HG03159 (cell line): ENCODE measurements around the gene SAFB2.
"Not testable (repeated sequence)": the region's sequence is repeated elsewhere in the genome, so short reads cannot be mapped to it uniquely, and the experiment has no call there.

Experiments used
- ATAC-seq: cut with Tn5 transposase; IDR thresholded peaks from one replicate; pipeline ENCODE4 v1.9.1; 2021; ENCODE audit warnings: mild to moderate bottlenecking, moderate library complexity; ENCODE audit not compliant: unreplicated experiment

Gene SAFB2

DNA sequence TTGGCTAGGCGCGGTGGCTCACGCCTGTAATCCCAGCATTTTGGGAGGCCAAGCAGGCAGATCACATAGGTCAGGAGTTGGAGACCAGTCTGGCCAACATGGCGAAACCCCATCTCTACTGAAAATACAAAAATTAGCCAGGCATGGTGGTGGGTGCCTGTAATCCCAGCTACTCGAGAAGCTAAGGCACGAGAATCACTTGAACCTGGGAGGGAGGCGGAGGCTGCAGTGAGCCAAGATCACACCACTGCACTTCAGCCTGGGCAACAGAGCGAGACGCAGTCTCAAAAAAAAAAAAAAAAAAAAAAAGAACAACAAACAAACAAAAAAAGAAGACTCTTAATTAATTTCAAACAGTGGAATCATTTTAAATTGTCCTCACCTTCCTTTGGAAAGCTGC lies 13.8 kb downstream of the SAFB2 start:
- ATAC-seq, result not testable (repeated sequence)

DNA sequence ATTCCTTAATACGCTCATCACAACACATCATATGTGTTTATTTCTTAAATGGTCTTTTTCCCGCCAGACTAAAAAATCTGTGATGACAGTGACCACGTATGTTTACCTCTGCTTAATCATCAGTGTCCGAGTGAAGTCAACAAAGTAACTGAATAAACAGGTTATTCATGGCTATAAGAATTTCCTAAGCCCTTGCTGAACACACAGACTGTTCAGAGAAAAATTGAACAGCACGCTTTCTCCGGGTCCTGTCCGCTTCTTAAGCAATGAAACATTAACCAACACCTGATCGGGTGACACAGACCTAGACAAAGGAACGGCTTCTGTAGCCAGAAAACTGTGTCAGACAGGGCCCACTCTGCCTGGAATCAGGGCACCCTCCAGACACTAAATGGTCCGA lies 14.3 kb downstream of the SAFB2 start:
- no peak for ATAC-seq

DNA sequence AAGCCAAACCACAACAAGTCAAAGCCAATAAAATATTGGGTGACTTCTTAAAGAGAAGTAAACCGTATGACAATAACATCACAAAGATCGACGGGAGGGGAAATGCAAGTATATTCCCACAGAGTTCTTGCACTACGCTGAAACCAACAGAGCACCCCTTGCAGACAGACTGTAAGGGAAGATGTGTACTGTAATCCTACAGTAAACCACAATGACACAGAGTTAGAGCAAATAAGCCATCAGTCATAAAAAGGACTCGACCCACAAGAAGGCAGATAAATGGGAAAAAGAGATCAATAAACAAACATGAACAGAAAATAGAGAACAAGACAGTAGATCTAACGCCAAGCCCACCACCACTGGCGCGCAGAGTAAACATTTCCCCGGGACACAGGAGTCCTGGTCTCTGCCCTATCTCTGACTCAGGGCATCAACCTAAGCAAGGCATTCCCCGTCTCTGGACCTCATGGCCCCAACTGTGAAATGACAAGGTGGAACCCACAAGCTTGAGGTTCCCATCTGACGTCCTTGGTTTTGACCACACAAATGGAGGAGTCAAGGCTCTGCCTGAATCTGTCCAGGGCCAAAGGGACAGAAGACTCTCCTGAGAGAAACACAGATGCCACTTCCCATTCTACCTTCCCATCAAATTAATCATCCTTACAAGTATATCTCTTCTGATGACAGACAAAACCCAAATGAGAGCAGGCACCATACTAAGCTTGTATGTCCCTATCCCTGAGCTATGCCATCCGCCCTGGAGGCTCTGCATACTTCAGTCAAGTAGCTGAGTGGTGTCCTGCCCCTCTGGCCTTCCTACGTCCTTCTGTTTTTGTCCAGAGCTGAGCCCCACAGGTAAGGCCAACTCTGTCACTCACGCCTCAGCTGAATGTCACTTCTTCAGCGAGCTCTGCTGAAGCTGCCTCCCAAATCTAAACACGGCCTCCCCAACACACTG lies 15.0 kb downstream of the SAFB2 start:
- ATAC-seq, result no peak

DNA sequence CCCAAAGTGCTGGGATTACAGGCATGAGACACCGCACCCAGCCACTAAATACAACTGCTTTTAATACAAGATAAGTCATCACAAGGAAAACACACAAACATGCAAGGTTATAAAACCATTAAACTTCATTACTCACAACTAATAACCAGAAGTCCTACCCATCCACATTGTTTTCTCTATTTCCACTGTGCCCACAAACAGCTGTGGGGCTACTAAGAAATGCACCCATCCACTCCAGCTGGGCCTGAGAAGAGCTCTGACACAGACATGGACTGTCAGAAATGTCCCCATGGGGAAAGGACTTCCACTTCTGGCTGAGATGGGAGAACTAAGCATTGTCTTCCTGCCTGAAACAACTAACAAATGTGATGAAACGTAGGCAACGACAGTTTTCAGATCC lies 17.2 kb downstream of the SAFB2 start:
- ATAC-seq, result no peak

DNA sequence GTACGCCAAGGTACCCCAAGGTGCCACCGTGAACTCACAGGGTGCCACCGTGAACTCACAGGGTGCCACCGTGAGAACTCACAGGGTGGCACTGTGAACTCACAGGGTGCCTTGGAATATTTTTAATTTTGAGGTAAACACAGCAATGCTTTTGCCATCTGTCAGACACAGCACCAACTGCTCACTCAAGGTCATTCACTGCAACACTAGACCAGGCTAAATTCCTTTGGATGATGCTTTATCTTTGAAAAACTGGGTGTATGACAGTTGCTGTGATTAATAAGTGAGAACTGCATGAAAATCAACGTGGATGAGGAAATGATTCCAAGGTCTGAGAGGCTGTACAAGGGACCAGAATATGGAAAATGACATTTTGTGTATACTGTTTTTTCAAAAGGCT lies 18.9 kb downstream of the SAFB2 start:
- no peak for ATAC-seq

DNA sequence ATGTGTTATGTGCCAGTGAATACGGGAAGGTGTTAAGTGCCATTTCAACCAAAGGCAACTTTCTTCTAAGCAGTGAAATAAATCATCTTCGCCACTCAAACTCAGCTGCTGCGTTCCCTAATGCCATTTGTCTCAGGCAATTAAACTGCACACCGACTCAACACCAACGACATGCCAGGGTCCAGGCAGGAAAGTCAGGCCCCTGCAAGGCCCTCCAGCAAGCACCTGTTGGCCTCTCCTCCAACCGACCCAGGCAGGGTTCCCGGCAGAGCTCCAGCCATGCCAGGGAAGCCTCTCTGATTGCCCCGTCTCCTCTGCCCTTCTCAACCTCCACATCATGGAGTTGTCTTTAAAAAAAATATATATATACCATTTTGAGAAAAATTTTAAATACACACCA lies 21.8 kb downstream of the SAFB2 start:
- ATAC-seq, result no peak

DNA sequence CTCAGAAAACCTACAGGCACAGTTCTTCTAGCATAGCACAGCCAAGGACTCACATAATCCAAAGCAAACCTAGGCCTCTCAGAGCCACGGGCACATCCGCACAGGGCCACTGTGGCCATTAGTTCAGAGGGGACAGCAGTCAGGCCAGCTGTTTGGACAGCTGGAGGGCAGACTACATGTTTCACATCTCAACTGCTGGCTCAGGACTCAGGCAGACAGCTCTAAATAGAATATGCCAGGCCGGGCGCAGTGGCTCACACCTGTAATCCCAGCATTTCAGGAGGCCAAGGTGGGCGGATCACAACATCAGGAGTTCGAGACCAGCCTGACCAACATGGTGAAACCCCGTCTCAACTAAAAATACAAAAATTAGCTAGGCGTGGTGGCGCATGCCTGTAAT lies 26.8 kb downstream of the SAFB2 start:
- ATAC-seq, result no peak

DNA sequence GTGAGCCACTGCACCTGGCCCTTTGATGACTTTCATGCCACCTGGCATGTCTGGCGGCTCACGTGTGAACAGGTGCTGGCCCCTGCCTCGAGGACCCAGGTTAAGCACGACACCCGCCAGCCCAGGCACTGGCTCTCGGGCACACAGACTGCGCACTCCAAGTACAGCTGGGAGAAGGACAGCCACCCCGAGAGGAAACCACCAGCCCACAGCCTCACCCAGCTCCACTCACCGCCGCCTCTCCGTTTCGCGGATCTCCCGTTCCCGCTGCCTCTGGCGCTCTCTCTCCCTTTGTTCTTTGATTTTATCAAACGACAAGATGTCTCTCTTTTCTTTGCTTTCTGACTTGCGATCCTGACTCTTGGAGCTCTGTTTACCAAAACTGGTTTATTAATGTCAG lies 27.4 kb downstream of the SAFB2 start:
- ATAC-seq, result no peak

DNA sequence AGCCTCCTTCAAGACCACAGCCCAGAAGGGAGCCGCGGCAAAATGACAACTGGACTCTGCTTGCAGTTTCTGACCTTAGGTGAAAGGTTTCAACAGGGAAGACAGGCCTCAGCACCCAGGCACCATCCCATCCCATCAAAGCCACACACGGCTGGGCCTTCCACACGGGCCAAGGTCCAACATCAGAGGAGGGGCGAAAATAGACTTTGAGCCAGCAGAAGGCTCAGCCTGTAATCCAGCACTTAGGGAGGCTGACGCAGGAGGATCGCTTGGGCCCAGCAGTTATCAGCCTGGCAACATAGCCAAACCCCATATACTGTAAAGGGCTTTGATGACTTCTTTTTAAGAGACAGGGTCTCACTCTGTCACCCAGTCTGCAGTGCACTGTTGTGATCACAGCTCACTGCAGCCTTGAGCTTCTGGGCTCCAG lies 28.0 kb downstream of the SAFB2 start:
- ATAC-seq, result no peak

DNA sequence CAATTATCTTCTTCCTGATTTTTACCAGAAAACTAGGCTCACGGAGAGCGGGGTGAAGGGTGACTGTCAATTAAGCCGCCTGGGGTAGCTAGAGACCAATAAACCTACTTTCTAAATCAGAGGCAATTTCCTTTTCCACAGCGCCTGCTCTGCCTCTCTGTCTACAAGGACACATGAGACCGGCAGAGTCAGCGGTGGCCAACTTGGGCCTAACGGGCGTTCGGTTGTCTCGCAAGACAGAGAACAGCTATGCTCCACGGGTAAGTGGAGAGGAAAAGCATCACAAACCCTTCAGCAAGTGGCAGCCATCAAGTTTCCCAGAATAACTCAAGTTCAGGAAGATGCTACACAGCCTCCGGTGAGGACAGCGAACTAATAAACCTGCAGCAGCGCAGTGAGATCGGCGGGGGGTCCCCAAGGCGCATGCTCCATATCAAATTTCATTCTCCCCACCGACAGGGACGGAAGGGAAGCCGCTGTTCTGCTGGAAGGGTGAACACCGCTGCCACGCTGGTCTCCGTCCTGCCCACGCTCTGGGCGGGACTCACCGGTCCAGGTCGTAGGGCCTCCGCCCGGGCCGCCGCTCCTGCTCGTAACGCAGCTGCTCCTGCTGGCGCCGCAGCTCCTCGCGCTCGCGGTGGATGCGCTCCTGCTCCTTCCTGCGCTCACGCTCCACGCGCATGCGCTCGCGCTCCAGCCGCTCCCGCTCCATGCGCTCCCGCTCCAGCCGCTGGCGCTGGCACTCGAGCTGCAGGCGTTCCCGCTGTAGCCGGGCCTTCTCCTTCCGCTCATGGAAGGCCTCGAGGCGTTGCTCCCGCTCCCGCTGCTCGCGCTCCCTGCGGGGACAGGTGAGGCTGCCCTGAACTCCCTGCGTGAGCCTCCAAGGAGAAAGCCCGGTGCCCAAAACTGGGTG lies 29.0 kb downstream of the SAFB2 start:
- no peak for ATAC-seq

DNA sequence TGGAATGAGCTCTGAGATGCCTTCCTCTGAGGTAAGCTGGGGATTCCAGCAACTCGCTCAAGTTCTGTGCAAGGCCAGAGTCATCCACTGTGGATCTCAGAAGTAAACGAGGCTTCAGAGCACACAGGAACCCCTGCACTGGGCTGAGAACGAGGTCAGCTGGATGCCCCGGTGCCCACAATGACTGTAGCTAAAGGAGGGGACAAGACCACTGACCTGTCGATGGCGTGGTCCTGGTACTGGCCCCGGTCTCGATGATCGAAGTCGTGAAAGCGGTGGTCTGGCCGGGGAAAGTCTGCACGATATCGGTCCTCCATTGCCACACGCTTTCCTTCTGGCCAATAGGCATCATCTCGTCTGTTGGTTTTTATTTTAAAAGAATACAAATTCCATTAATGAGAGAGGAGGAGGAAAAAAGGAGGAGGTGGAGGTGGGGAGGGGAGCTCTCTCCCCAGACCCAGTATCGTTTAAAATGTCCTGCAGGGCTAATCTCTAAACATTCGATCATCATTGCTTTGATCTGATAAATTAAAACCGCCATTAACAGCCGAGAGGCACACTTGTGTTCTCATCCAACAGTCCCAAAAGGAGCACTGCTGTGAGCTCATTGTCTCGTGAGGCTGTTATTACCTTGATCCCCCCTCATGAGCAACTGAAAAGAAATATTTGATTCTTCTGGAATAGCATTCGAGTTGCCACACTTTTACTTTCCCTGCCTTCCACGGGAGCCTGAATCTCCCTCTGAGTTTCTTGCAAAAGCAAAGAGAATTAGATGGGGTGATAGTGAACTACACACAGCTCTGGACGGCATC lies 29.8 kb downstream of the SAFB2 start:
- no peak for ATAC-seq

DNA sequence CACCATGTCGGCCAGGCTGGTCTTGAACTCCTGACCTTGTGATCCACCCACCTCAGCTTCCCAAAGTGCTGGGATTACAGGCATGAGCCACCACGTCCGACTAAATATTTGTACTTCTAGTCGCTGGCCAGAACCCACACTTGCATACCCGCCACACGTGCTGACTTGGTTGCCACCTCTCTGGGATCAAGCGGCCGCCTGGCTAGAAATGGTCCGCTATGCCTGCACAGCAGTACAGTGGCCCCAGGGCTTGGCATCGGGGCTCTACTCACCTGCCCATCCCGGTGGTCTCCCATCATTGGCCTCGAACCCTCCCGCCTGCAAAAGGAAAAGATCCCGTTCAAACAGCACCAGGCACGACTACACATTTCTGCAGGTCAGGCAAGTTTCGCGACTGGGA lies 31.1 kb downstream of the SAFB2 start:
- no peak for ATAC-seq

DNA sequence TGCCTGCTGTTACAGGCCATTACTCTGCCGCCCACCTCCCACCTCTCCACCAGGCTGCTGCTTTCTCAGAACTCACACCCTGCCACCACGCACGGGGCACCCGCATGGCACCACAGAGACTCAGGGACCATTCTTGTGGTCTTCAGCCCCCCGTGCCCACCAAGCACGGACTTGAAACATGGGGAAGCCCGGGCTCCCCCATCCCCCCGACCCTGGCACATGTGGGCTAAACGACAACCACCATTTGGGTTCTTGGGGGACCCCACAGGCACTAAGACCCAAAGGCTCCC lies 31.8 kb downstream of the SAFB2 start:
- ATAC-seq, result no peak

DNA sequence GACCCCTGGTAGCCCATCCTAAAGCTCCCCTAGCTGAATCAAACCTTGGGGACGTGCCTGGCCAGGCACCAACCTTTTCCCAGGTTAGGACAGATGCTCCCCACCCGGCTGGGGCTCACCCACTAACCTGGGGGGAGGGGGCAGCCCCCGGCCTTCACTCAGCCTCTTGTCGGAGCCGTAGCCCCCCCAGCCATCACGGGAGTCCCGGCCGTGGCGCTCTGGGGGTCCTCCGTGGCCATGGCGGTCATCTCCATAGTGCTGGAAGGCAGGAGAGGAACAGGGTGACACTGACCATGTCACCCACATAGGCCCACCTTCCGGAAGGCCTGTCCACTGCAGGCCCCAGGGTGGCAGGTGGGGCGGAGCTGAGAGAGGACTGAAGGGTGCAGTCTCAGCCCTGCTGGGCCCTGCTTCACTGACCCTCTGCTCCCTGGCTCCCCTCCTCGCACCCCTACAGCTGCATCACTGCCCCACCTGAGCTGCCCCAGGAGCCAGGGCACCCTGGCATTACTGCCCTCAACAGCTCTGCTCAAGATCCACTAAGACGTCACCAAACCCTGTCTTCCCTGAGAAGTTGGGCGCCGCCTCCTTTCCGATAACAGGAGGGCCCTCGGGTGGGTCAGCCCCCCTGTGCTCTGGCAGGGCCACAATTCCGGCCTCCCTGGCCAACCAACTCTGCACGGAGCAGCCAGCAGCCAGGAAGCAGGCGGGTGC lies 32.3 kb downstream of the SAFB2 start:
- ATAC-seq, result no peak

DNA sequence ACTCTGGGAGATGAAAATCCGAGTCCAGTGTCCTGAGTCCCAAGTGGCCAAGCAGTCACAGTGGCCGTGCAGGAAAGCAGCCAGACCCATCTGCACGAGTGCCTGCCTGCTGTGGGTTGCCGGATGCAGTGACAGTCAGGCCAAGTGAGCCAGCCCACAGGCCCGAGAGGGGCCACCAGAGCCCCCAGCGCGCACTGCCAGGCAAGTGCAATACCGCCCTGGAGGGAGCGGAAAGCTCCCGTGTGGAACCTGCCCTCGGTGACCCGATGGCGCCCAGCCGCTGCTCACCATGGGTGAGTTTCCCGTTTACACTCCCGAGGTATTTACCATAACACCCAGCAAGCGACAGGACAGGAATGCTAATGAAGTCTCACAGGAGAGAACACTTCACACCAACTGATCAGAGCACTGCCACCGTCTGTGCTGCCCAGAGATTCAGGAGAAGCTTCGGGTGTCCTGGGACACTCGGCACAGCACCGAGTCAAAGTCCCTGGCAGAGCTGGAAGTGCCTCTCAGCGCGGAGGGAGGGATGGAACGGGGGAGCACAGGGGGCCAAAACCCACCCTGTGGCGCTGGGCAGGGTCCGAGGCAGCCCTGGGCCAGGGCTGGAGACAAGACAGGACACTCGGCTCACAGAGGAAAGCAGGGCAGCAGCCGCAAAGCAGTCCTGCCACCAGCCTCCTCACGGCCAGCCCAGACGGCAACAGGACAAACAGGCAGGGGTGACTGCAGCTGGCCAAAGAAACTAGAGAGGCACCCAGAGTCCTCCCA lies 33.5 kb downstream of the SAFB2 start:
- ATAC-seq, result no peak

DNA sequence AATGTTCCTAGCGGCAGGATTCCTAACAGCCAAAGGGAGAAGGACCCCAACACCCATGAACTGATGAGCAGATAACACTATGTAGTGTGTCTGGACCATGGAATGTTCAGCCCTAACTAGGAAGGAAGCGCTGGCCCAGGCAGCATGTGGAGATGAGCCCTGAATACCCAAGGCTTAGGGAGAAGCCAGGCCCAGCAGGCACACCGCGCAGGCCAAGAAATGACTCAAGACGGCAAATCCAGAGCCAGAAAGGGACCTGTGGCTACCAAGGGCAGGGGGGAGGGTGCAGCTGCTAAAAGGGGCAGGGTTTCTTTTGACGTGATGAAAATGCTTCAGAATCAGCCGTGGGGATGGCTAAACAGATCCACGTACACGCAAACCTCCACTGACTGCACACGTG lies 34.1 kb downstream of the SAFB2 start:
- no peak for ATAC-seq

DNA sequence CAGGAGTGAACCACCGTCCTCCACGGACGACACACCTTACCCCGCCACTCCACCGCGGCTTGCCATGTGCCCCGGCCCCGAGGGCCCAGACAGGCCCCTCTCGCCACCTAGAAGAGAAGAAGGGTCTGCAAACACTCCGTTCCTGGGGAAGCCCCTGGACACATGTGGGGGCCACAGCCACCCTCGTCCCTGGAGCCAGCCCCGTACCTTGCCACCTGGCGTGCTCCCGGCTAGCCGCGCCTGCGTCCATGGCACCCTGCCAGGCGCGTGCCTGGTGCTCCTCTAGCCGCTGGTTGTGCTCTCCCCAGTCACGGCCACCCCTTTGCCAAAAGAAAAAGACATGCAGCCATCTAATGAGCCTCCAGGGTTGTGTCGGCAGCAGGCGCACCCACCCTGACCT lies 34.9 kb downstream of the SAFB2 start:
- ATAC-seq, result no peak

DNA sequence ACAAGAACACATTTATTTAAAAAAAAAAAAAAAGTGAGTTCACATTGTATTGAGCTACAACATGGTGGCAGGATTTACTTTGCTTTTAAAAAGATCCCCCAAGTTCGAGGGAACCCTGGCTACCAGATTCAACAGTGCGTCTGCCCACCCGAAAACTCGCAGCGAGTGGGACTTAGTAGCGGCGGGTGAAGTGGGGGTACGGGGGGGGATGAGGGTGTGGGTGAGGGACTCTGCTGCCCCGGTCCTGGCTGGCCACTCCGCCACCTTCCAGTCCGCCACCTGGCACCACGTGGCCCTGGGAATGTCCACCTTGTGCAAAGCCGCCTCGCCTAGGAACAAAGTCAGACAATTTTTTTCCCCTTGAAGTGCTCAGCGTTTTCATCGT lies 35.5 kb downstream of the SAFB2 start:
- ATAC-seq, result no peak

DNA sequence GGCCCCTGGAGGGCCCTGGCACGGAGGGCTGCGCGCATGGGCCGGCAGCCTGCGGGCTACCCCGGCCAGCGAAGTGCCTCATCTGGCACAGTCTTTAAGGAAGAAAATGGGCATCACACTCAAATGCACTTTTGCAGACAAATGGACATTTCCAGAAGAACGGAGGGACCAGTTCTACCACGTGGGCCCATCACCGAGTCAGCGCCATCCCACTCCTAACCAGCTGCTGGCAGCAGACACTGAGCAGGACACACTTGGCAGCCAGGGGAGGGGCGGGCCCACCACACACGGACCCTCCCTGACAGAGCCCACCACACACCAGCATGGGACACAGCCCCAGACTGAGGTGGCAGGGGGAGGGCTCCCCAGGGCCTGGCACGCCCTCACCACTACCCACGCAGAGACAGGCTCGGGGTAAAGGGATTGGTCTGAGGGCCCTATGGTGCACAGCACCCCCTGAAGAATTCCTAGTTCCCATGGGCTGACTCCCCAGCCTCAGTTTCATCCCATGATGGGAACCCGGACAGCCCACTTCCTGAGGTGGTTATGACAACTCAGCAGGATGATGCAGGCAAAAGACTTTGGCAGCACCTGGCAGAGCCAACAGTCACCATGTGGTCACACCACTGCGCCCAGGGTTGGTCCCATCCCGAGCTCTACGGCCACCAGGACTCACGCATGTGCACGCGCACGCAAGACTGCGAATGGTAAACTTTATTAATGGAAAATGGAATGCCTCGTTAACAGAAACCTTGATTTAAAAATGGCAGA lies 36.1 kb downstream of the SAFB2 start:
- no peak for ATAC-seq
